GM12878 (cell line): ENCODE data around the gene LRP1B. TPM values are rescaled to one million over a fixed set of nuclear protein-coding genes. Genes with fewer than 3 reads are reported as not detected.

Experiments used
- HDAC6 ChIP-seq: fragments of 200-600 bp; sonication (generic); IDR thresholded peaks from one replicate; pipeline ENCODE4 v1.8.0; 2017; ENCODE audit warnings: antibody characterized with exemption; ENCODE audit not compliant: unreplicated experiment
- MLLT1 ChIP-seq: fragments of 450-650 bp; IDR thresholded peaks from 2 replicates; pipeline ENCODE4 v1.6.1; 2016; ENCODE audit warnings: mild to moderate bottlenecking
- RELA ChIP-seq: fragments of 450-650 bp; IDR thresholded peaks from 2 replicates; pipeline ENCODE4 v1.8.0; 2014; ENCODE audit warnings: borderline replicate concordance; ENCODE audit not compliant: partially characterized antibody
- ZNF592 ChIP-seq: fragments of 450-650 bp; IDR thresholded peaks from 2 replicates; pipeline ENCODE4 v1.6.1; 2017; ENCODE audit warnings: mild to moderate bottlenecking, moderate library complexity
- polyA plus RNA-seq, 11 experiments: library from polyadenylated mRNA; depleted of rRNA in 4 of 11; unstranded in 6 of 11; stranded (reverse) in 5 of 11; fragments of >200 nt; fragmentation: Nextera tagmentation in 4 of 11; fragmentation: Illumina TruSeq in 1 of 11; extraction: Ambion mirVana in 4 of 11; extraction: Trizol in 1 of 11; gene quantifications; 1 replicate in 1 of 11; 2 replicates in 10 of 11; pipeline versions ENCODE4 v1.2.1 to v1.2.3, GENCODE V29; 2011 to 2016; ENCODE audit warnings: inconsistent platforms in 2 of 11, missing spikeins in 2 of 11, low read depth in 1 of 11
- total RNA-seq, 4 experiments: library from RNA; depleted of rRNA in 3 of 4; stranded (reverse); fragments of >200 nt in 3 of 4; fragmentation: Illumina TruSeq in 1 of 4; extraction: Trizol in 1 of 4; gene quantifications; 2 replicates each; pipeline versions ENCODE4 v1.2.1 to v1.2.3, GENCODE V29; 2013 to 2021
- TF ChIP-seq, protein P1 (sequence below): fragments of 450-650 bp; formaldehyde crosslinking; IDR thresholded peaks from 2 replicates; pipeline ENCODE4 v1.5.0; 2022; ENCODE audit warnings: mild to moderate bottlenecking, missing genetic modification characterization

The LRP1B gene
- total and polyA plus RNA-seq, 10 of the 15 experiments (the other 5 are each of a cell fraction or from before 2014, with no cell fraction given) = under 0.01 to 0.06 (median 0.03) TPM; not detected in 5

DNA sequence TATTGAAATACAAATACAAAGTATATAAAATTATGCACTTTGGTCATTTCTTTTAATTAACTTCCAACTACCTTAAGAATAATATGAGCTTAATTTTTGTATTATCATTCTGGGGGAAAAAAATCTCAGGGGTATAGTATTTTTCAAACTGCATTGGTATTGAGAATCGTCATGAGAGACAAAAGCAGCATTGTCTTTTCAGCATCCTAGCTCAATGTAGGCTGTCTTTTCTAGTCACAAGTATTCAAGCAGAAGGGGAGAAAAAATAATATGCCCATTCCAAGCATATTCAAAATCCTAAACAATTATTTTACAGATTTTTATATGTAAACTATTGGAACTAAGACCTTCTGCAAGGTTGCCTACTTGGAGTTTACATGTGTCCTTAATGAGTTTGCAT is 693.3 kb downstream of the LRP1B start (continued):
- TF ChIP-seq, protein P1, sequence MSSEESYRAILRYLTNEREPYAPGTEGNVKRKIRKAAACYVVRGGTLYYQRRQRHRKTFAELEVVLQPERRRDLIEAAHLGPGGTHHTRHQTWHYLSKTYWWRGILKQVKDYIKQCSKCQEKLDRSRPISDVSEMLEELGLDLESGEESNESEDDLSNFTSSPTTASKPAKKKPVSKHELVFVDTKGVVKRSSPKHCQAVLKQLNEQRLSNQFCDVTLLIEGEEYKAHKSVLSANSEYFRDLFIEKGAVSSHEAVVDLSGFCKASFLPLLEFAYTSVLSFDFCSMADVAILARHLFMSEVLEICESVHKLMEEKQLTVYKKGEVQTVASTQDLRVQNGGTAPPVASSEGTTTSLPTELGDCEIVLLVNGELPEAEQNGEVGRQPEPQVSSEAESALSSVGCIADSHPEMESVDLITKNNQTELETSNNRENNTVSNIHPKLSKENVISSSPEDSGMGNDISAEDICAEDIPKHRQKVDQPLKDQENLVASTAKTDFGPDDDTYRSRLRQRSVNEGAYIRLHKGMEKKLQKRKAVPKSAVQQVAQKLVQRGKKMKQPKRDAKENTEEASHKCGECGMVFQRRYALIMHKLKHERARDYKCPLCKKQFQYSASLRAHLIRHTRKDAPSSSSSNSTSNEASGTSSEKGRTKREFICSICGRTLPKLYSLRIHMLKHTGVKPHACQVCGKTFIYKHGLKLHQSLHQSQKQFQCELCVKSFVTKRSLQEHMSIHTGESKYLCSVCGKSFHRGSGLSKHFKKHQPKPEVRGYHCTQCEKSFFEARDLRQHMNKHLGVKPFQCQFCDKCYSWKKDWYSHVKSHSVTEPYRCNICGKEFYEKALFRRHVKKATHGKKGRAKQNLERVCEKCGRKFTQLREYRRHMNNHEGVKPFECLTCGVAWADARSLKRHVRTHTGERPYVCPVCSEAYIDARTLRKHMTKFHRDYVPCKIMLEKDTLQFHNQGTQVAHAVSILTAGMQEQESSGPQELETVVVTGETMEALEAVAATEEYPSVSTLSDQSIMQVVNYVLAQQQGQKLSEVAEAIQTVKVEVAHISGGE (CRISPR knock-in tag) = no peak
- TF ChIP-seq ZNF592 (no peak), HDAC6 (no peak), MLLT1 (no peak), RELA (no peak)
